Measurements from ENCODE around the gene ZNF624.

- no peak for TF ChIP-seq CTCF (IDR thresholded peaks at IDR 0.05; ENCODE audit: insufficient read depth, low read length)
- TF ChIP-seq REST (IDR thresholded peaks at IDR 0.05; ENCODE audit: insufficient replicate concordance, low read depth), result no peak
Measured at GRCh38 chr17:16676676-16677268, 23.1 kb upstream of the ZNF624 start.

All from HL-60 (cell line).